Measurements from ENCODE around the gene NT5C3A.

DNA sequence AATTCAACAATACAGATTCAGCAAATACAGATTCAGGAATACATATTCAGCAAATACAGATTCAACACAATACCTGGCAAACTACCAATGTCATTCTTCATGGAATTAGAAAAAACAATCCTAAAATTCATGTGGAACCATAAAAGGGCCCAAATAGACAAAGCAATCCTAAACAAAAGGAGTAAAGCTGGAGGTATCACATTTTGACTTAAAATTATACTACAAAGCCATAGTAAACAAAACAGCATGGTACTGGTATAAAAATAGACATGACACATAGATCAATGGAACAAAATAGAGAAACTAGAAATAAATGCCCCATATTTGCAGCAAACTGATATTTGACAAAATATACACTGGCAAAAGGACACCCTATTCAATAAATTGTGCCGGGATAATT, 3.4 kb upstream of the NT5C3A start:
- TF ChIP-seq SUZ12 (IDR thresholded peaks at IDR 0.05; ENCODE audit: extremely low read depth, insufficient read depth, insufficient read length) = no peak
- TF ChIP-seq YY1 (IDR thresholded peaks at IDR 0.05; ENCODE audit: insufficient read depth, insufficient read length) = no peak
- no peak for TF ChIP-seq ZNF274 (IDR thresholded peaks at IDR 0.05; ENCODE audit: low read depth, low read length)

All from NT2/D1 (cell line).